Activated CD8-positive, alpha-beta T cell treated with anti-CD3 and anti-CD28 coated beads for 36 hours (primary cell): ENCODE data around the gene SDK2. TPM values are rescaled to one million over a fixed set of nuclear protein-coding genes. Genes with fewer than 3 reads are reported as not detected.

Experiments
- ATAC-seq: fragments of 200-7000 bp; cut with Tn5 transposase; one replicate; pipeline ENCODE4 v1.10.0; 2021; ENCODE audit warnings: mild to moderate bottlenecking, moderate library complexity
- CTCF ChIA-PET: fragments of 350-600 bp; sonication (Branson Sonifier 250); formaldehyde crosslinking; loops from one replicate; lab custom pipeline; 2021; ENCODE audit warnings: antibody characterized with exemption; lab: Charles Lee
- POLR2A ChIA-PET: fragments of 350-600 bp; sonication (Branson Sonifier 250); formaldehyde crosslinking; loops from one replicate; lab custom pipeline; 2021; ENCODE audit warnings: antibody characterized with exemption; lab: Charles Lee
- DNase-seq: peaks from one replicate; pipeline ENCODE4 v3.0.0-alpha.2; 2020
- H3K27ac Mint-ChIP-seq: one replicate; pipeline ENCODE4 v1.8.0; 2021; ENCODE audit warnings: mild to moderate bottlenecking, mixed read lengths
- H3K27me3 Mint-ChIP-seq: one replicate; pipeline ENCODE4 v1.8.0; 2021; ENCODE audit warnings: mixed read lengths
- H3K36me3 Mint-ChIP-seq: one replicate; pipeline ENCODE4 v1.8.0; 2021; ENCODE audit warnings: low read depth, mixed read lengths
- H3K4me1 Mint-ChIP-seq: one replicate; pipeline ENCODE4 v1.8.0; 2021; ENCODE audit warnings: low read depth, mixed read lengths
- H3K4me3 Mint-ChIP-seq: one replicate; pipeline ENCODE4 v1.8.0; 2021; ENCODE audit warnings: mild to moderate bottlenecking, moderate library complexity, mixed read lengths
- H3K9me3 Mint-ChIP-seq: one replicate; pipeline ENCODE4 v1.8.0; 2021; ENCODE audit warnings: mixed read lengths
- CTCF ChIP-seq: fragments of 200-600 bp; IDR thresholded peaks from one replicate; pipeline ENCODE4 v1.8.0; 2022; ENCODE audit warnings: antibody characterized with exemption, mild to moderate bottlenecking
- intact Hi-C: fragments of 100-400 bp; cut with micrococcal nuclease; formaldehyde crosslinking; loops from one replicate; pipeline ENCODE4 v1.10.0; 2022
- total RNA-seq, 2 experiments: library from RNA; stranded (reverse); gene quantifications; one replicate each; pipeline ENCODE4 v1.2.3, GENCODE V29; 2021

The SDK2 gene
- total RNA-seq, 2 experiments from 2014 or later = 3.2 to 3.3 TPM

GRCh38 chr17:73389411-73389810 is 254.8 kb downstream of the SDK2 start:
- no peak for DNase-seq
- H3K27ac Mint-ChIP-seq = no peak overlapping the region
- ATAC-seq = no peak
- H3K27me3 Mint-ChIP-seq = no peaks in the 10 kb centered on the region
- intact Hi-C loops = no loop called here
- H3K4me1 Mint-ChIP-seq = no peaks in the 10 kb centered on the region
- no peaks in the 10 kb centered on the region for H3K9me3 Mint-ChIP-seq
- CTCF ChIA-PET = no interaction called here
- TF ChIP-seq CTCF = no peak
- POLR2A ChIA-PET = no interaction called here
- no peak overlapping the region for H3K4me3 Mint-ChIP-seq
- H3K36me3 Mint-ChIP-seq = no peaks in the 10 kb centered on the region

- ATAC-seq = no peak
- Mint-ChIP-seq H3K27me3 (no peaks in the 10 kb centered on the region), H3K4me3 (no peak overlapping the region), H3K9me3 (no peaks in the 10 kb centered on the region), H3K36me3 (no peaks in the 10 kb centered on the region), H3K27ac (no peak overlapping the region), H3K4me1 (no peaks in the 10 kb centered on the region)
- intact Hi-C loops = no loop called here
- ChIA-PET POLR2A (no interaction called here), CTCF (interaction anchor here (5.8 kb wide), 1 partner anchor 18 kb away, joined by 20 read pairs; no protein-coding TSS in a partner anchor)
- TF ChIP-seq CTCF = no peak
- no peak for DNase-seq
Observed at GRCh38 chr17:73388578-73388905, 255.7 kb downstream of the SDK2 start.

- no peak overlapping the region for H3K27ac Mint-ChIP-seq
- H3K27me3 Mint-ChIP-seq = no peaks in the 10 kb centered on the region
- TF ChIP-seq CTCF = no peak
- intact Hi-C loops = no loop called here
- H3K4me1 Mint-ChIP-seq = no peaks in the 10 kb centered on the region
- ATAC-seq = no peak
- no peaks in the 10 kb centered on the region for H3K9me3 Mint-ChIP-seq
- POLR2A ChIA-PET = interaction anchor here (1.0 kb wide), 1 partner anchor 17 kb away, joined by 3 read pairs; no protein-coding TSS in a partner anchor
- H3K4me3 Mint-ChIP-seq = no peak overlapping the region
- H3K36me3 Mint-ChIP-seq = no peaks in the 10 kb centered on the region
- DNase-seq = no peak
- CTCF ChIA-PET = interaction anchor here (5.8 kb wide), 1 partner anchor 17 kb away, joined by 20 read pairs; no protein-coding TSS in a partner anchor
Observed at GRCh38 chr17:73387746-73388577, 256.3 kb downstream of the SDK2 start.

- H3K9me3 Mint-ChIP-seq = no peaks in the 10 kb centered on the region
Observed at GRCh38 chr17:73386561-73386960, 257.7 kb downstream of the SDK2 start.

More at GRCh38 chr17:73386561-73386960, 257.7 kb downstream of the SDK2 start:
- no peaks in the 10 kb centered on the region for H3K36me3 Mint-ChIP-seq
- POLR2A ChIA-PET = no interaction called here
- intact Hi-C loops = no loop called here
- CTCF ChIA-PET = interaction anchor here (5.8 kb wide), 1 partner anchor 16 kb away, joined by 20 read pairs; no protein-coding TSS in a partner anchor
- H3K4me3 Mint-ChIP-seq = no peak overlapping the region
- no peak overlapping the region for H3K27ac Mint-ChIP-seq
- TF ChIP-seq CTCF = no peak
- DNase-seq = no peak
- H3K27me3 Mint-ChIP-seq = no peaks in the 10 kb centered on the region
- H3K4me1 Mint-ChIP-seq = no peaks in the 10 kb centered on the region
- no peak for ATAC-seq
